HL-60 (cell line): ENCODE measurements around the gene BRAF.
"Not testable (repeated sequence)": the region's sequence is repeated elsewhere in the genome, so short reads cannot be mapped to it uniquely, and the experiment has no call there.

Source experiments
- DNase-seq, 2 experiments: peaks; one replicate each; pipeline ENCODE4 v3.0.0-alpha.2; 2010 to 2020; ENCODE audit warnings: low read depth in 1 of 2, low spot score in 1 of 2
- H3K27ac ChIP-seq: fragments of 250-450 bp; sonication (Bioruptor Pico); replicated peaks from 2 replicates; pipeline ENCODE4 v1.5.1; 2020; ENCODE audit warnings: mild to moderate bottlenecking, moderate library complexity
- H3K27me3 ChIP-seq: fragments of 250-450 bp; sonication (Bioruptor Pico); 2 replicates; pipeline ENCODE4 v1.5.1; 2021; ENCODE audit warnings: mild to moderate bottlenecking, moderate library complexity; ENCODE audit not compliant: insufficient read depth, poor library complexity, severe bottlenecking
- H3K4me3 ChIP-seq: replicated peaks from 2 replicates; pipeline ENCODE4 v1.5.1; 2011; ENCODE audit warnings: mild to moderate bottlenecking, control low read depth, low read length; ENCODE audit not compliant: insufficient read depth
- GABPA ChIP-seq: IDR thresholded peaks from 2 replicates; pipeline ENCODE4 v1.6.1; 2012; ENCODE audit warnings: low read depth
- POLR2AphosphoS5 ChIP-seq: IDR thresholded peaks from 2 replicates; pipeline ENCODE4 v1.6.1; 2012; ENCODE audit warnings: low read depth
- SPI1 ChIP-seq: IDR thresholded peaks from 2 replicates; pipeline ENCODE4 v1.6.1; 2012; ENCODE audit warnings: low read depth, mild to moderate bottlenecking, borderline replicate concordance
- TF ChIP-seq, protein P1 (sequence below): IDR thresholded peaks from 2 replicates; pipeline ENCODE4 v1.6.1; 2012; ENCODE audit warnings: low read depth; ENCODE audit not compliant: insufficient replicate concordance
- TF ChIP-seq, protein P2 (sequence below): IDR thresholded peaks from one replicate; pipeline ENCODE4 v1.5.1; 2011; ENCODE audit warnings: low read length, control low read depth, inconsistent platforms; ENCODE audit not compliant: insufficient read depth

Gene BRAF

DNA sequence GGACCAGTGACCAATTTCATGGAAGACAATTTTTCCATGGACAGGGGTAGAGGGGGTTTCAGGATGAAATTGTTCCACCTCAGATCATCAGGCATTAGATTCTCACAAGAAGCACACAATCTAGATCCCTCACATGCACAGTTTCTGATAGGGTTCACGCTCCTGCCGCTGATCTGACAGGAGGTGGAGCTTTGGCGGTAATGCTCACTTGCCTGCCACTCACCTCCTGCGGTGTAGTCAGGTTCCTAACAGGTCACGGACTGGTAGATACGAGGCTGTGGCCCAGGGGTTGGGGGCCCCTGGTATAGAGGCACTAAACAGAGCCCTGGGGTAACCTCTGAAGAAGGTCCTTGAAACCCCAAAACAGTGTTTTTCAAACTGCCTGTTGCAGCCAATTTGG, 6.5 kb downstream of the BRAF start:
- Histone ChIP-seq H3K4me3 (no peak overlapping the region), H3K27me3 (no peaks in the 10 kb centered on the region), H3K27ac (no peak overlapping the region)
- no peak for TF ChIP-seq POLR2AphosphoS5
- TF ChIP-seq, protein P1, sequence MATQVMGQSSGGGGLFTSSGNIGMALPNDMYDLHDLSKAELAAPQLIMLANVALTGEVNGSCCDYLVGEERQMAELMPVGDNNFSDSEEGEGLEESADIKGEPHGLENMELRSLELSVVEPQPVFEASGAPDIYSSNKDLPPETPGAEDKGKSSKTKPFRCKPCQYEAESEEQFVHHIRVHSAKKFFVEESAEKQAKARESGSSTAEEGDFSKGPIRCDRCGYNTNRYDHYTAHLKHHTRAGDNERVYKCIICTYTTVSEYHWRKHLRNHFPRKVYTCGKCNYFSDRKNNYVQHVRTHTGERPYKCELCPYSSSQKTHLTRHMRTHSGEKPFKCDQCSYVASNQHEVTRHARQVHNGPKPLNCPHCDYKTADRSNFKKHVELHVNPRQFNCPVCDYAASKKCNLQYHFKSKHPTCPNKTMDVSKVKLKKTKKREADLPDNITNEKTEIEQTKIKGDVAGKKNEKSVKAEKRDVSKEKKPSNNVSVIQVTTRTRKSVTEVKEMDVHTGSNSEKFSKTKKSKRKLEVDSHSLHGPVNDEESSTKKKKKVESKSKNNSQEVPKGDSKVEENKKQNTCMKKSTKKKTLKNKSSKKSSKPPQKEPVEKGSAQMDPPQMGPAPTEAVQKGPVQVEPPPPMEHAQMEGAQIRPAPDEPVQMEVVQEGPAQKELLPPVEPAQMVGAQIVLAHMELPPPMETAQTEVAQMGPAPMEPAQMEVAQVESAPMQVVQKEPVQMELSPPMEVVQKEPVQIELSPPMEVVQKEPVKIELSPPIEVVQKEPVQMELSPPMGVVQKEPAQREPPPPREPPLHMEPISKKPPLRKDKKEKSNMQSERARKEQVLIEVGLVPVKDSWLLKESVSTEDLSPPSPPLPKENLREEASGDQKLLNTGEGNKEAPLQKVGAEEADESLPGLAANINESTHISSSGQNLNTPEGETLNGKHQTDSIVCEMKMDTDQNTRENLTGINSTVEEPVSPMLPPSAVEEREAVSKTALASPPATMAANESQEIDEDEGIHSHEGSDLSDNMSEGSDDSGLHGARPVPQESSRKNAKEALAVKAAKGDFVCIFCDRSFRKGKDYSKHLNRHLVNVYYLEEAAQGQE, result no peak
- no peak for TF ChIP-seq GABPA
- TF ChIP-seq, protein P2, sequence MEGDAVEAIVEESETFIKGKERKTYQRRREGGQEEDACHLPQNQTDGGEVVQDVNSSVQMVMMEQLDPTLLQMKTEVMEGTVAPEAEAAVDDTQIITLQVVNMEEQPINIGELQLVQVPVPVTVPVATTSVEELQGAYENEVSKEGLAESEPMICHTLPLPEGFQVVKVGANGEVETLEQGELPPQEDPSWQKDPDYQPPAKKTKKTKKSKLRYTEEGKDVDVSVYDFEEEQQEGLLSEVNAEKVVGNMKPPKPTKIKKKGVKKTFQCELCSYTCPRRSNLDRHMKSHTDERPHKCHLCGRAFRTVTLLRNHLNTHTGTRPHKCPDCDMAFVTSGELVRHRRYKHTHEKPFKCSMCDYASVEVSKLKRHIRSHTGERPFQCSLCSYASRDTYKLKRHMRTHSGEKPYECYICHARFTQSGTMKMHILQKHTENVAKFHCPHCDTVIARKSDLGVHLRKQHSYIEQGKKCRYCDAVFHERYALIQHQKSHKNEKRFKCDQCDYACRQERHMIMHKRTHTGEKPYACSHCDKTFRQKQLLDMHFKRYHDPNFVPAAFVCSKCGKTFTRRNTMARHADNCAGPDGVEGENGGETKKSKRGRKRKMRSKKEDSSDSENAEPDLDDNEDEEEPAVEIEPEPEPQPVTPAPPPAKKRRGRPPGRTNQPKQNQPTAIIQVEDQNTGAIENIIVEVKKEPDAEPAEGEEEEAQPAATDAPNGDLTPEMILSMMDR, result no peak
- no peak for TF ChIP-seq SPI1
- DNase-seq, result no peak

DNA sequence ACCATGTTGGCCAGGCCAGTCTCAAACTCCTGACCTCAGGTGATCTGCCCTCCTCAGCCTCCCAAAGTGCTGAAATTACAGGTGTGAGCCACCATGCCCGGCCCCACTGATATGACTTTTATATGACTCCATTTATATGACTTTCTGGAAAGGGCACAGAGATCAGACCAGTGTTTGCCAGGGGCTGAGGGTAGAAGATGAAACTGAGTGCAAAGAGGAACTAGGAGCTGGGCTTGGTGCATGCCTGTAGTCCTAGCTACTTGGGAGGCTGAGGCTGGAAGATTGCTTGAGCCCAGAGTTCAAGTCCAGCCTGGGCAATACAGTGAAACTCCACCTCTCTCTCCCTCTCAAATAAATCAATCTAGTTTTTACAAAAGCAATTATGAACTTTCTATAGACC, 7.5 kb downstream of the BRAF start:
- no peak overlapping the region for H3K27ac ChIP-seq
- no peak overlapping the region for H3K4me3 ChIP-seq
- DNase-seq, result peak in 1 of 2 experiments; percentile 10
- TF ChIP-seq POLR2AphosphoS5 (no peak), SPI1 (no peak), GABPA (no peak)
- TF ChIP-seq, protein P2, result no peak
- TF ChIP-seq, protein P1, result no peak
- no peaks in the 10 kb centered on the region for H3K27me3 ChIP-seq

DNA sequence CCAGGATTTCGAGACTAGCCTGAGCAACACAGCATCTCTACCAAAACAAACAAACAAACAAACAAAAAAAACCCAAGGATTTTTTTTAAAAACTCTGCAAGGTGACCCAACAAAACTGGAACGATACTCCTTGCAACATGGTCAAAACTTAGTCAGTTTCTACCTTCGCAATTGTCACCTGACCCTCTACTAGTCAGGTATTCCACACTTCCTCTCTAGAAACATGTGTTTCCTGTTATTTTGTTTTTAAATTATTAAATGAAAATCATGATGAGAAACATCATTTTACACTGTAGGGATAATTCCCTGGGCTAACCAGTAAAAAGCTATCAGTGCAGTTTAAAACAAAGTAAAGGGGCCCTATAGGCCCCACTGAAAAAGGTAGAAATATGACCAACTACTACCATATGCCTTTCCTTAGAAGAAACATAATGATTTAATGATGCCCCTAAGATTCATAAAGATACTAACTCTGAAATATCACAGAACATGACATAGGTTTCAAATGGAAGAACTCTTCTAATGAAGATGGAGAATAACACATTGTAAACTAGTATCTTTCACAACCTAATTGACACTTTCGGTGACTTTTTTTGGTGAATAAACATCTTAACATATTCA, 8.7 kb downstream of the BRAF start:
- H3K27me3 ChIP-seq, result no peaks in the 10 kb centered on the region
- no peak for DNase-seq
- TF ChIP-seq, protein P2, result no peak
- TF ChIP-seq SPI1, result 0 out of 2 replicates have a peak, but pooled peaks have one; percentile 26
- H3K4me3 ChIP-seq, result no peak overlapping the region
- no peak overlapping the region for H3K27ac ChIP-seq

DNA sequence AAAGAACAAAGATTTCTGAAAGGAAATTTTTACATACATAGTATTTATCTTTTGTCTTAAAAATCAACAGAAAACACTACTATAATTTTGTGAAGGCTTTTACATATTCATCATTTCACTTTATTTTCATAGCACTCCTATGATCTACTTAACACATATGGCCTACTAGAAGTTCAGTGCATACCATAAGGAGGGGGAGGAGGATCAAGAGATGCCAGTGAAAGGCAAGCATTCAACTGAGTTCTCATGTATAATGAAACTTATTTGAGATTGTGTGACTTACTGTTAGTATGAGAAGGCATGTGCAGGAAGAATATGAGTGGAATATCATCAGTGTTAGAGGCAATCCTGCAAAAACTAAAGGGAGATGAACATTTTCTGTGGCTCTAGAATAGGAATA, 10.6 kb downstream of the BRAF start:
- Histone ChIP-seq H3K27me3 (no peaks in the 10 kb centered on the region), H3K4me3 (no peak overlapping the region), H3K27ac (no peak overlapping the region)
- no peak for TF ChIP-seq POLR2AphosphoS5
- TF ChIP-seq, protein P2, result no peak
- DNase-seq, result no peak

DNA sequence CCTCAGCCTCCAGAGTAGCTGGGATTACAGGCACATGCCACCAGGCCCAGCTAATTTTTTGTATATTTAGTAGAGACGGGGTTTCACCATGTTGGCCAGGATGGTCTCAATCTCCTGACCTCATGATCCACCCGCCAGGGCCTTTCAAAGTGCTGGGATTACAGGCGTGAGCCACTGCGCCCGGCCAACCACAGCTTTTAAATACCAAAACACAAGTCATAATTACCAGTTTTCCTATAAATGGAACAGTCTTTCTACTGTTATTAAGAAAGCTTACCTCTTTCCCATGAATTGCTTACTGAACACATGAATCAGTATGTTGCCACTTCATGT, 11.2 kb downstream of the BRAF start:
- H3K27me3 ChIP-seq, H3K4me3 ChIP-seq, DNase-seq, H3K27ac ChIP-seq: not testable (repeated sequence)
